ENCODE data around the gene PHC1.
"Not testable (repeated sequence)": the region's sequence is repeated elsewhere in the genome, so short reads cannot be mapped to it uniquely, and the experiment has no call there.

PHC1 gene

GRCh38 chr12:8914716-8915526 lies 612 bp downstream of the PHC1 start:
- ChIA-PET POLR2A (interaction anchor here (0.5 kb wide), 1 partner anchor 337 kb away, joined by 3 read pairs; no protein-coding TSS in a partner anchor), CTCF (interaction anchor here (0.7 to 3.4 kb wide), 9 partner anchors 11 to 306 kb away, joined by 3 to 12 read pairs (median 3); partner anchors contain the start of gene M6PR)
- peak; percentile 81 for DNase-seq (ENCODE audit: extremely low spot score)
- no peak for TF ChIP-seq CTCF (IDR thresholded peaks at IDR 0.05; ENCODE audit: control extremely low read depth, extremely low read depth, low read depth, missing control alignments)

- ChIA-PET POLR2A (no interaction called here), CTCF (interaction anchor here (1.5 to 3.4 kb wide), 5 partner anchors 26 to 372 kb away, joined by 4 to 11 read pairs (median 5); partner anchors contain the start of gene M6PR)
- TF ChIP-seq CTCF (IDR thresholded peaks at IDR 0.05; ENCODE audit: control extremely low read depth, extremely low read depth, low read depth, missing control alignments): no peak
- no peak for DNase-seq (ENCODE audit: extremely low spot score)
Observed at GRCh38 chr12:8916154-8916553, 1.8 kb downstream of the PHC1 start.

- no peak for DNase-seq (ENCODE audit: extremely low spot score)
- POLR2A ChIA-PET: no interaction called here
- TF ChIP-seq CTCF (IDR thresholded peaks at IDR 0.05; ENCODE audit: control extremely low read depth, extremely low read depth, low read depth, missing control alignments): no peak
- CTCF ChIA-PET: interaction anchor here (0.8 to 2.5 kb wide), 8 partner anchors 27 to 373 kb away, joined by 3 to 7 read pairs (median 4); partner anchors contain the start of gene M6PR
Observed at GRCh38 chr12:8917031-8917430, 2.7 kb downstream of the PHC1 start.

GRCh38 chr12:8917751-8918150 lies 3.4 kb downstream of the PHC1 start:
- ChIA-PET POLR2A (no interaction called here), CTCF (interaction anchor here (0.8 to 2.5 kb wide), 8 partner anchors 27 to 374 kb away, joined by 3 to 7 read pairs (median 4); partner anchors contain the start of gene M6PR)
- TF ChIP-seq CTCF (IDR thresholded peaks at IDR 0.05; ENCODE audit: control extremely low read depth, extremely low read depth, low read depth, missing control alignments): no peak
- no peak for DNase-seq (ENCODE audit: extremely low spot score)

- DNase-seq (ENCODE audit: extremely low spot score); POLR2A ChIA-PET: not testable (repeated sequence)
- CTCF ChIA-PET: interaction anchor here (1.1 kb wide), 1 partner anchor 29 kb away, joined by 5 read pairs; no protein-coding TSS in a partner anchor
Observed at GRCh38 chr12:8919643-8920042, 5.3 kb downstream of the PHC1 start.

- DNase-seq (ENCODE audit: extremely low spot score): no peak
- CTCF ChIA-PET: interaction anchor here (1.0 kb wide), 1 partner anchor 27 kb away, joined by 3 read pairs; the partner anchor contains the start of gene M6PR
- TF ChIP-seq CTCF (IDR thresholded peaks at IDR 0.05; ENCODE audit: control extremely low read depth, extremely low read depth, low read depth, missing control alignments): no peak
- POLR2A ChIA-PET: no interaction called here
Observed at GRCh38 chr12:8922544-8922943, 8.2 kb downstream of the PHC1 start.

- POLR2A ChIA-PET; CTCF ChIA-PET; DNase-seq (ENCODE audit: extremely low spot score): not testable (repeated sequence)
Observed at GRCh38 chr12:8930655-8931323, 16.5 kb downstream of the PHC1 start.

GRCh38 chr12:8932464-8932863 lies 18.2 kb downstream of the PHC1 start:
- CTCF ChIA-PET; POLR2A ChIA-PET; DNase-seq (ENCODE audit: extremely low spot score): not testable (repeated sequence)

- CTCF ChIA-PET: interaction anchor here (1.0 to 2.1 kb wide), 2 partner anchors 11 to 44 kb away, joined by 3 to 6 read pairs; no protein-coding TSS in a partner anchor
- DNase-seq (ENCODE audit: extremely low spot score); POLR2A ChIA-PET: not testable (repeated sequence)
Observed at GRCh38 chr12:8934080-8934479, 19.8 kb downstream of the PHC1 start.
